IgD-negative memory B cell (primary cell): Measurements from ENCODE around the gene OR52I2. TPM values are rescaled to one million over a fixed set of nuclear protein-coding genes. Genes with fewer than 3 reads are reported as not detected.

Experiments used
- H3K27ac Mint-ChIP-seq, 3 donors: one replicate each; pipeline ENCODE4 v1.8.0; 2020 to 2022; ENCODE audit warnings: mild to moderate bottlenecking in 3 of 3, mixed read lengths in 3 of 3, moderate library complexity in 1 of 3
- H3K27me3 Mint-ChIP-seq: one replicate; pipeline ENCODE4 v1.8.0; 2021; ENCODE audit warnings: mixed read lengths
- H3K36me3 Mint-ChIP-seq: one replicate; pipeline ENCODE4 v1.8.0; 2020; ENCODE audit warnings: mild to moderate bottlenecking, mixed read lengths
- H3K4me1 Mint-ChIP-seq, 3 donors: one replicate each; pipeline ENCODE4 v1.8.0; 2020 to 2022; ENCODE audit warnings: mixed read lengths in 3 of 3, mild to moderate bottlenecking in 1 of 3
- H3K4me3 Mint-ChIP-seq, 4 donors: one replicate each; pipeline ENCODE4 v1.8.0; 2020 to 2022; ENCODE audit warnings: mild to moderate bottlenecking in 4 of 4, mixed read lengths in 4 of 4, moderate library complexity in 3 of 4
- H3K9me3 Mint-ChIP-seq, 3 donors: one replicate each; pipeline ENCODE4 v1.8.0; 2020 to 2021; ENCODE audit warnings: mixed read lengths in 3 of 3, mild to moderate bottlenecking in 1 of 3
- polyA plus RNA-seq: library from polyadenylated mRNA; unstranded; fragments of 300-500 nt; fragmentation: Illumina TruSeq; gene quantifications from one replicate; pipeline ENCODE4 v1.2.3, GENCODE V29; 2021

Gene OR52I2
- polyA plus RNA-seq, 1 donor from 2014 or later = not detected

GRCh38 chr11:4580124-4580523, 1.4 kb upstream of the OR52I2 start:
- H3K9me3 Mint-ChIP-seq = peaks cover 0 to 2% (median 0%) of the 10 kb centered on the region in 3 donors
- H3K27me3 Mint-ChIP-seq = peaks cover 16% of the 10 kb centered on the region
- no peaks in the 10 kb centered on the region for H3K4me1 Mint-ChIP-seq
- no peak overlapping the region for H3K27ac Mint-ChIP-seq
- no peaks in the 10 kb centered on the region for H3K36me3 Mint-ChIP-seq
- no peak overlapping the region for H3K4me3 Mint-ChIP-seq

- peaks cover 3% of the 10 kb centered on the region for H3K36me3 Mint-ChIP-seq
- no peak overlapping the region for H3K4me3 Mint-ChIP-seq
- peaks cover 7% of the 10 kb centered on the region for H3K27me3 Mint-ChIP-seq
- H3K4me1 Mint-ChIP-seq = no peaks in the 10 kb centered on the region
- no peaks in the 10 kb centered on the region for H3K9me3 Mint-ChIP-seq
- no peak overlapping the region for H3K27ac Mint-ChIP-seq
These were observed 7.5 kb downstream of the OR52I2 start for GRCh38 chr11:4589017-4589416.

- peaks cover 9% of the 10 kb centered on the region for H3K36me3 Mint-ChIP-seq
- H3K9me3 Mint-ChIP-seq = no peaks in the 10 kb centered on the region
- peaks cover 4% of the 10 kb centered on the region for H3K27me3 Mint-ChIP-seq
- no peak within 1 kb of the TSS for H3K4me3 Mint-ChIP-seq
- H3K27ac Mint-ChIP-seq = no peak within 1 kb of the TSS
- no peaks in the 10 kb centered on the region for H3K4me1 Mint-ChIP-seq
These were observed 12.2 kb downstream of the OR52I2 start, which contains the start of gene OR52I1 for GRCh38 chr11:4593739-4594138. OR52I1 (plus strand) TSS chr11:4594039; CDS start chr11:4594039, 0 bp downstream.

- no peak overlapping the region for H3K27ac Mint-ChIP-seq
These were observed 23.5 kb downstream of the OR52I2 start for GRCh38 chr11:4605057-4605456.

GRCh38 chr11:4606231-4607015, 24.9 kb downstream of the OR52I2 start:
- Mint-ChIP-seq H3K27me3 (no peaks in the 10 kb centered on the region), H3K4me3 (peak overlapping the region; percentile 21 to 99 (median 96)), H3K36me3 (peaks cover 4% of the 10 kb centered on the region), H3K4me1 (peaks cover 33 to 44% (median 39%) of the 10 kb centered on the region in 3 donors), H3K27ac (no peak overlapping the region), H3K9me3 (no peaks in the 10 kb centered on the region)

More at GRCh38 chr11:4605057-4605456, 23.5 kb downstream of the OR52I2 start:
- no peaks in the 10 kb centered on the region for H3K9me3 Mint-ChIP-seq
- peak overlapping the region in 1 of 4 donors; percentile 5 for H3K4me3 Mint-ChIP-seq
- peaks cover 27 to 39% (median 34%) of the 10 kb centered on the region in 3 donors for H3K4me1 Mint-ChIP-seq
- H3K36me3 Mint-ChIP-seq = peaks cover 11% of the 10 kb centered on the region
- no peaks in the 10 kb centered on the region for H3K27me3 Mint-ChIP-seq

GRCh38 chr11:4607096-4607495, 25.6 kb downstream of the OR52I2 start:
- Mint-ChIP-seq H3K9me3 (no peaks in the 10 kb centered on the region), H3K4me1 (peaks cover 33 to 44% (median 39%) of the 10 kb centered on the region in 3 donors)

GRCh38 chr11:4607781-4608666, 26.5 kb downstream of the OR52I2 start, which contains the start of gene TRIM68:
TRIM68 (minus strand) TSS chr11:4608231; CDS start chr11:4605504, 2,727 bp downstream.
- Mint-ChIP-seq H3K27me3 (no peaks in the 10 kb centered on the region), H3K4me1 (peaks cover 33 to 44% (median 39%) of the 10 kb centered on the region in 3 donors), H3K36me3 (peaks cover 1% of the 10 kb centered on the region), H3K4me3 (peak within 1 kb of the TSS; percentile 95 to 99 (median 97)), H3K9me3 (no peaks in the 10 kb centered on the region), H3K27ac (peak within 1 kb of the TSS; percentile 72 to 98 (median 98))

More at GRCh38 chr11:4607096-4607495, 25.6 kb downstream of the OR52I2 start:
- Mint-ChIP-seq H3K4me3 (peak overlapping the region; percentile 95 to 99 (median 97)), H3K27me3 (no peaks in the 10 kb centered on the region), H3K36me3 (peaks cover 4% of the 10 kb centered on the region), H3K27ac (peak overlapping the region; percentile 72 to 98 (median 98))

- peaks cover 33 to 44% (median 38%) of the 10 kb centered on the region in 3 donors for H3K4me1 Mint-ChIP-seq
- no peaks in the 10 kb centered on the region for H3K27me3 Mint-ChIP-seq
These were observed 28.9 kb downstream of the OR52I2 start for GRCh38 chr11:4610258-4610935.

GRCh38 chr11:4611986-4612385, 30.4 kb downstream of the OR52I2 start:
- H3K9me3 Mint-ChIP-seq = no peaks in the 10 kb centered on the region
- no peak overlapping the region for H3K4me3 Mint-ChIP-seq
- no peak overlapping the region for H3K27ac Mint-ChIP-seq
- H3K4me1 Mint-ChIP-seq = peaks cover 27 to 33% (median 28%) of the 10 kb centered on the region in 3 donors
- no peaks in the 10 kb centered on the region for H3K36me3 Mint-ChIP-seq
- H3K27me3 Mint-ChIP-seq = no peaks in the 10 kb centered on the region

More at GRCh38 chr11:4610258-4610935, 28.9 kb downstream of the OR52I2 start:
- Mint-ChIP-seq H3K36me3 (no peaks in the 10 kb centered on the region), H3K9me3 (no peaks in the 10 kb centered on the region), H3K27ac (peak overlapping the region; percentile 33 to 78 (median 74)), H3K4me3 (peak overlapping the region; percentile 75 to 96 (median 86))

GRCh38 chr11:4615856-4616444, 34.4 kb downstream of the OR52I2 start:
- no peak overlapping the region for H3K4me3 Mint-ChIP-seq
- H3K27me3 Mint-ChIP-seq = peaks cover 9% of the 10 kb centered on the region
- H3K9me3 Mint-ChIP-seq = no peaks in the 10 kb centered on the region
- no peaks in the 10 kb centered on the region for H3K4me1 Mint-ChIP-seq
- H3K27ac Mint-ChIP-seq = no peak overlapping the region
- H3K36me3 Mint-ChIP-seq = no peaks in the 10 kb centered on the region

GRCh38 chr11:4619514-4619913, 38.0 kb downstream of the OR52I2 start:
- Mint-ChIP-seq H3K4me3 (no peak overlapping the region), H3K27me3 (peaks cover 9% of the 10 kb centered on the region), H3K9me3 (peaks cover 0 to 5% (median 0%) of the 10 kb centered on the region in 3 donors), H3K27ac (no peak overlapping the region), H3K36me3 (no peaks in the 10 kb centered on the region), H3K4me1 (no peaks in the 10 kb centered on the region)

GRCh38 chr11:4626207-4627099, 44.9 kb downstream of the OR52I2 start:
- Mint-ChIP-seq H3K4me3 (no peak overlapping the region), H3K27me3 (peaks cover 10% of the 10 kb centered on the region), H3K27ac (peak overlapping the region in 1 of 3 donors; percentile 52), H3K36me3 (peaks cover 2% of the 10 kb centered on the region), H3K9me3 (peaks cover 9 to 14% (median 11%) of the 10 kb centered on the region in 3 donors), H3K4me1 (no peaks in the 10 kb centered on the region)

GRCh38 chr11:4636136-4636535, 54.6 kb downstream of the OR52I2 start:
- Mint-ChIP-seq H3K27ac (no peak overlapping the region), H3K4me1 (no peaks in the 10 kb centered on the region), H3K36me3 (peaks cover under 1% of the 10 kb centered on the region), H3K27me3 (peaks cover 7% of the 10 kb centered on the region), H3K4me3 (no peak overlapping the region), H3K9me3 (peaks cover 0 to 2% (median 0%) of the 10 kb centered on the region in 3 donors)
